ENCODE data around the gene HABP2. TPM values are rescaled to one million over a fixed set of nuclear protein-coding genes. Genes with fewer than 3 reads are reported as not detected.

Gene HABP2
- total and polyA plus RNA-seq, 2 experiments from 2014 or later = 48.3 to 102 TPM

DNA sequence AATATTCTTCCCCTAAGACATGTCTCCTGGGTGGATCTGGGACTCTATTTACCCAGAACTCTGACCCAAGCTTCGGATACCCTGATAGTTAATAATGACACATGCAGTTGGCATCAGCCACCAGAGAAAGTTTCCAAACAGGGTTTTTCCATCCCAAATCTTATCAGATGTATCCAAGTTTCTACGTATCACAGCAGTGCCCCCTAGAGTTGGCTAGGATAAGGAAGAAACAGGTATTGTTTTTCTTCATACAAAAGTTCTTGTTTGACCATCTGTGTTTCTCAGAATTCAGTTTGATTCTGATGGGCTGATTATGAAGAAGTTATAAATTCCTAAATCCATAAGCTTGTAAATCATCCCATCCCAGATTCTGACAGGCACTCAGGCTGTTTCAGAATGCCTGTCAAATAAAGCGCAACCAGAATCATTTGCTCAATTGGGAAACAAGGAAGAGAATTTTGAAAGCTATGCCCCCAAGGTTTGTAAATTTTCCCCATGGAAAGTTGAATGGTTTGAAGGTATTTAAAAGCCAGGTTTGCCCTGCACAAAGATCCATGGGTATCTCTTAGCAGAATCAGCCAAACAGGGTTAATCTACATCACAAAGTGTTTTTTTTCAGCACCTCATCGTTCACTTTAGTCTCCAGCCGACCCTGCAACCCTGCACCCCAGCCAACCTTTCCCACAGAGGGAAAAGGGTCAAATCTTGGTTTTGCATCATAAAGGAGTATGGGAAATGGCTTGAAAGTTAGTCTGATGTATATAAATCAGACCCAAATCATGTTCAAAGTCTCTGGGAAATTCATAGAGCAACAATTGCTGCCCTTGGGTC, 63.6 kb downstream of the HABP2 start:
- Histone ChIP-seq H3K36me3 (replicated peaks; ENCODE audit: insufficient read depth, low read depth) (no peaks in the 10 kb centered on the region), H3K4me1 (ENCODE audit: insufficient read depth) (no peaks in the 10 kb centered on the region), H3K4me2 (no peak overlapping the region), H3K27me3 (peaks cover 21% of the 10 kb centered on the region), H3K9me2 (replicated peaks; ENCODE audit: insufficient read depth) (no peaks in the 10 kb centered on the region), H2AFZ (no peak overlapping the region), H3K4me3 (no peak overlapping the region), H3K27ac (no peak overlapping the region), H3K9me3 (ENCODE audit: low read depth) (no peaks in the 10 kb centered on the region), H4K20me1 (ENCODE audit: insufficient read depth, poor library complexity, severe bottlenecking) (no peaks in the 10 kb centered on the region), H3K79me2 (no peaks in the 10 kb centered on the region)
- DNase-seq (ENCODE audit: low spot score) = peak; percentile 28
- TF ChIP-seq, protein P1, sequence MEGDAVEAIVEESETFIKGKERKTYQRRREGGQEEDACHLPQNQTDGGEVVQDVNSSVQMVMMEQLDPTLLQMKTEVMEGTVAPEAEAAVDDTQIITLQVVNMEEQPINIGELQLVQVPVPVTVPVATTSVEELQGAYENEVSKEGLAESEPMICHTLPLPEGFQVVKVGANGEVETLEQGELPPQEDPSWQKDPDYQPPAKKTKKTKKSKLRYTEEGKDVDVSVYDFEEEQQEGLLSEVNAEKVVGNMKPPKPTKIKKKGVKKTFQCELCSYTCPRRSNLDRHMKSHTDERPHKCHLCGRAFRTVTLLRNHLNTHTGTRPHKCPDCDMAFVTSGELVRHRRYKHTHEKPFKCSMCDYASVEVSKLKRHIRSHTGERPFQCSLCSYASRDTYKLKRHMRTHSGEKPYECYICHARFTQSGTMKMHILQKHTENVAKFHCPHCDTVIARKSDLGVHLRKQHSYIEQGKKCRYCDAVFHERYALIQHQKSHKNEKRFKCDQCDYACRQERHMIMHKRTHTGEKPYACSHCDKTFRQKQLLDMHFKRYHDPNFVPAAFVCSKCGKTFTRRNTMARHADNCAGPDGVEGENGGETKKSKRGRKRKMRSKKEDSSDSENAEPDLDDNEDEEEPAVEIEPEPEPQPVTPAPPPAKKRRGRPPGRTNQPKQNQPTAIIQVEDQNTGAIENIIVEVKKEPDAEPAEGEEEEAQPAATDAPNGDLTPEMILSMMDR (IDR thresholded peaks at IDR 0.05; ENCODE audit: poor library complexity) = peak; percentile 48
- TF ChIP-seq EZH2 (IDR thresholded peaks at IDR 0.05; ENCODE audit: borderline replicate concordance) = no peak
- TF ChIP-seq EZH2phosphoT487 (IDR thresholded peaks at IDR 0.05; ENCODE audit: low read depth, severe bottlenecking, unreplicated experiment) = no peak
- WGBS (ENCODE audit: low lambda C conversion rate, missing lambda C conversion rate) = 18% methylated on average over 5 of the region's 5 CpGs

DNA sequence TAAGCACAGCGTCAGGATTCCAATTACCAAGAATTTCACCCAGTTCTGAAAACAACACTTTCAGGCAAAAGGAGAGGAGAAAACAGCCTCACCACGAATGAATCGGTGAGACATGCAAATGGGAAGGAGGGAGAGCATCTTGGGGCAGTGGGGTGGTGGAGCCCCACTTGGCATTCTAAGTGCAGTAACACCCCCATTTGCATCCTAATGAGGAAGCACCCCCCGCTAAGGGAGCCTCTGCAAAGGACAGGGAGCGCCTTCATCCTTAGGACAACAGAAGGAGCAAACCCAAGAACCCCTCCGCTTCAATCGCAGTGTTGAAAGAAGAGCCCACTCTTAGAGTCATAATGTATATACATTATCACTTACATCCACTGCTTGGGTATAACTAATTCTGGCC, 64.2 kb downstream of the HABP2 start:
- Histone ChIP-seq H3K4me3 (no peak overlapping the region), H3K36me3 (replicated peaks; ENCODE audit: insufficient read depth, low read depth) (no peaks in the 10 kb centered on the region), H4K20me1 (ENCODE audit: insufficient read depth, poor library complexity, severe bottlenecking) (no peaks in the 10 kb centered on the region), H3K27me3 (peaks cover 21% of the 10 kb centered on the region), H3K4me2 (no peak overlapping the region), H2AFZ (no peak overlapping the region), H3K79me2 (no peaks in the 10 kb centered on the region), H3K9me3 (ENCODE audit: low read depth) (no peaks in the 10 kb centered on the region), H3K9me2 (replicated peaks; ENCODE audit: insufficient read depth) (no peaks in the 10 kb centered on the region), H3K4me1 (ENCODE audit: insufficient read depth) (no peaks in the 10 kb centered on the region), H3K27ac (no peak overlapping the region)
- WGBS (ENCODE audit: low lambda C conversion rate, missing lambda C conversion rate) = 25% methylated on average over 7 of the region's 7 CpGs
- TF ChIP-seq EZH2phosphoT487 (IDR thresholded peaks at IDR 0.05; ENCODE audit: low read depth, severe bottlenecking, unreplicated experiment) (no peak), EZH2 (IDR thresholded peaks at IDR 0.05; ENCODE audit: borderline replicate concordance) (no peak)
- TF ChIP-seq, protein P1 (IDR thresholded peaks at IDR 0.05; ENCODE audit: poor library complexity) = no peak
- DNase-seq (ENCODE audit: low spot score) = no peak

DNA sequence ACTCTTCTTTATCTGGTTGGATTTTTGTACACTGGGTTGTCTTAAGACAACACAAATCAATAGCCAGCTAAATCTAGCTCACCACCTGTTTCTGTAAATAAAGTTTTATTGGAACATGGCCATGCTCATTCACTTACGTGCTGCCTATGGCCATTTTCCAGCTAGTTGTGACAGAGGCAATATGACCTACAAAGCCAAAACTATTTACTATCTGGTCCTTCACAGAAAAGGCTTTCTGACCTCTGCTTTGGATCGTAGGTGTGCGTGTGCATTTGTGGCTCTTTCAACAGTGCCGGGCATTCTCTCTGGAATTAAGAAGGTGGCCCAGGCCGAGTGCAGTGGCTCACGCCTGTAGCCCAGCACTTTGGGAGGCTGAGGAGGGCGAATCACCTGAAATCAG, 65.5 kb downstream of the HABP2 start:
- Histone ChIP-seq H3K79me2 (no peaks in the 10 kb centered on the region), H4K20me1 (ENCODE audit: insufficient read depth, poor library complexity, severe bottlenecking) (no peaks in the 10 kb centered on the region), H3K36me3 (replicated peaks; ENCODE audit: insufficient read depth, low read depth) (no peaks in the 10 kb centered on the region), H3K9me2 (replicated peaks; ENCODE audit: insufficient read depth) (no peaks in the 10 kb centered on the region), H3K4me3 (no peak overlapping the region), H2AFZ (no peak overlapping the region), H3K27me3 (peaks cover 29% of the 10 kb centered on the region), H3K9me3 (ENCODE audit: low read depth) (no peaks in the 10 kb centered on the region), H3K4me1 (ENCODE audit: insufficient read depth) (no peaks in the 10 kb centered on the region), H3K27ac (no peak overlapping the region), H3K4me2 (no peak overlapping the region)
- DNase-seq (ENCODE audit: low spot score) = no peak
- WGBS (ENCODE audit: low lambda C conversion rate, missing lambda C conversion rate) = 90% methylated on average over 7 of the region's 7 CpGs
- TF ChIP-seq EZH2 (IDR thresholded peaks at IDR 0.05; ENCODE audit: borderline replicate concordance) (no peak), EZH2phosphoT487 (IDR thresholded peaks at IDR 0.05; ENCODE audit: low read depth, severe bottlenecking, unreplicated experiment) (no peak)
- TF ChIP-seq, protein P1 (IDR thresholded peaks at IDR 0.05; ENCODE audit: poor library complexity) = no peak
